GM19025 (cell line): ENCODE data around the gene ADORA1.

Experiments
- ATAC-seq: cut with Tn5 transposase; IDR thresholded peaks from one replicate; pipeline ENCODE4 v1.9.1; 2021; ENCODE audit warnings: mild to moderate bottlenecking, low read depth, moderate library complexity; ENCODE audit not compliant: unreplicated experiment

Gene ADORA1

DNA sequence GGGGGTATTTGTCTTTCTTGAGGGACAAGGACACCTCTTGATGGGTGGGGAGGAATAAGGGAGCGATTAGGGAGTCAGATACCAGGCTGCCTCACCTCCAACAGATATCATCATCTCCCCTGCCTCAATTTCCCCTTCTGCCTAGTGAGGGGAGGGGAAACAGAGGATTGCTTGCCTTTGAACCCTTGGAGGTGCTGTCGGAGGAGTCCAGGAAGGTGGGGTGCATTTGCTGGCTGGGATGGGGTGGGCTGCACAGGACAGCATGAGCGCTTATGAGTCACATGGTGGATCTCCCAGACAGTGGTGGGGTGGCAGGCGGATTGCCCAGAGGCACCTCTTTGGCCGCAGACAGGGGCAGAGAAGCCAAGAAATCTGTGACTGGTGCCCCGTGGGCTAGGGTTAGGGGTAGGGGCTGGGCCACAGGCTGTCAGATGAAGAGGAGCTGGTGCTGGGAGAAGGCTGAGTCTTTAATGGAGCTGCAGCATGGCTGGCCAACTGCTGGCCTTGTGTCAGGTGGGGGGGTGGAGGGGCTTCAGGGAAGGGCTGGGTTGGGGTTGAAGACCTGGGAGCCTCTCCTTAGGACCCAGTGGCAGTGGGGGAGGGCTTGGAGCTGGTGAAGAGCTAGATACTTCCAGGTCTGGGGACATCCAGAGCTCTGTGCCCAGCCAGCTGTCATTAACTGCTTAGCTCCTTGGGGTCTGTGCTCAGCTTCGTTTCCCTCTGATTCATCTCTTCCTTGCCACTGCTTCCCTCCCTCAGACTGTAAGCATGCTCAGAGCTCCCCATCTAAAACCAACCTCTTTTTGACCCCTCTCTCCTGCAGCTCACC lies 7.0 kb upstream of the ADORA1 start:
- no peak for ATAC-seq

DNA sequence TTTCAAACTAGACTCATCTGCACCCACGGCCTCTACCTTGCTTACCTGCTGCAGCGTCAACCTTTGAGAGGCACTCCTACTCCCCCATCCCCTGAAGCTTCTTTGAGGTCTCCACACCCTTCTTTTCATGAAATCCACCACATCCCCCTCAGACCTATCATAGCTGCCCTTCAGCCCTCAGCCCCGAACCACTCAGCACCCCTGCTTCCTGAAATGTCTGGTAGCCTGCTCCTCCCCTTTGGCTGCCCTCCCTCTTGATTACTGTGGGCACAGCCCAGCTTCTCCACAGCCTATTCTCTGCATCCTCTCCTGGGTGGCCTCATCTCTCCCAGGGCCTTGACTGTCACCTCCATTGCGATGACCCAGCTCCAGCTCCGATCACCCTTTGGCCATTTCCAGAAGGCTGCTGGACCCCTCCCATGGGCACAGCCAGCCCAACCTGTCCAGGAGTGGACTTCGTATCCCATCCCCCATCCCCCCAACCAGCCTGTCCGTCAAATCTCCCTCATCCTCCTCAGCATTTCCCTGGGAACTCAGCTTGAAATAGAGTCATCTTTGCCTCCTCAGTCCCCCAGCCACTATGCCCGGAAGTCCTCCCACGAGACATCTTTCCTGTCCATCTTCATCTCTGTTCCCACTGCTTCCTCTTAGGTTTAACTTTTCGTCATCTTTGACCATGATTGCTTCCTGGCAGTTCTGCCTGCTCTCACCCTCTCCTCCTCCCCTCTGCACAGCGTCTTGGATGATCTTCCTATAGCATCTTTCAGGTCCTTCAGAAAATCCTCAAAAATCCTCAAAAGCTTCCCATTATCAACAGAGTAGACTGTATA lies 6.1 kb upstream of the ADORA1 start:
- no peak for ATAC-seq

DNA sequence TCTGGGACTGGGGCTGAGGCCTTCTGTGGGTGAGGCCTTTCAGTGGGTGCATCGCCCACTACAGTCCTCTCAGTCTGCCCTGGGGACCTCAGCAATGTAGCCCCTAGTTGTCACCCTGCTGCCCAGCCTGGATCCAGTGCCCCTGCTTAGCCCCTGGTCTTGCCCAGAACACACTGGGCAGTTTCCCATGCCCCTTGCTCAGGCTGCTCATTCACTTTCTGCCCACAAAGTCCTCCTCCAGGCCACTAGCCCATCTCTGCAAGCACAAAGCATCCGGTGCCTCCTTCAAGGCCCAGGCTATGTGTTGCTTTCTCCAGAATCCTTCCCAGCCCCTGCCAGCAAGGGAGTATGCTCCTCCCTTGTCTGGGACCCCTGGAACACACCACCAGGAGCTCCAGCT lies 5.4 kb upstream of the ADORA1 start:
- no peak for ATAC-seq

DNA sequence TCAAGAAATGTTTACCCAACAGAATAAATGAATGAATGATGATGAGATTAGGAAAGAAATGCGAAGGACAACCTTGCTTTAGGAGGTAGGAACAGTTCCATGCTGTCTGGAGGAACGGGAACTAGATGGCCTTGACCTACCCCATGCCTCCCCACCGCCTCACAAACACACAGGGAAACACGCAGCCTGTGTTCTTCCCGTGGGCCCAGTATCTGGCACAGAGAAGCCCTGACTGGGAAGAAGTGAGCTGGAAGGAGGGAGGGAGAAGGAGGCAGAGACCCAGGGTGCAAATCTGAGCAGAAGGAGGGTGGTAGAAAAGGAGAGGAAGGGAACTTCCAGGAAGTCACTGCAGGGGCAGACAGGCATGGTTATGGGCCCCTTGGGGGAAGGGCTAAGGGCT lies 3.5 kb upstream of the ADORA1 start:
- ATAC-seq = no peak

DNA sequence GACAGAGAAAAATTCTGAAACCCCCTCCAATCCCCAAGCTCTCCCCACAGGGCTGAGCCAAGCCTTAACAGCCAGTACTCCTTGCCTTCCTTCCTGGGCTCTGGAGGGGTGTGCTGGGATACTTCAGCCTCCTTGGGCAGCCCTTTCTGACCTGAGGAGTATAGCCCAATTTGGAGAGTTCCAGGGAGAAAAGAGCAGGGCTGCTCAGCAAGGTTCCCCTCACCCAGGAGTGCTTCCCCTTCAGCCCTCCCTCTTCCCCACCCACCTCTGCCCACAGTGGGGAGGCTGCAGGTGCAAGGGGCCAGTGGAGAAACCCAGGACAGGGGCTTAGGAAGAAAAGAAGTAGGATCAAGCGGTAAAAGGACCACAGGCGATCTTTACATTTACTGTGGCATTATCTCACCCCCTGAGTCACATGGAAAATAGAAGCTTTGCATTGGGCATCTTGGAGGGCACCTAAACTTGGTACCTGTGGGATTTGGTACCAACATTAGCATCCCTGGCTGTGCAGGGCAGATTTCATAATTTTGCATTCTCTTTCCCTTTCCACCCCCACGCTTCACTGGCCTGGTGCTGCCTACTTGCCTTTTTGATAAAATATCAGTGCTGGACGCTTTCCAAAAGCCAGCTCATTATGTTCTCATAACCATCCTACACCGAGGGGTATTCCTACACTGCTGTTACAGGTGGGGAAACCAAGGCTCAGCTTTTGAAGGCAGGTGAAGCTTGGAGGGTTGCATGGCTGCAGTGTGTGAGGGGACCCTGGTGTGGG lies 2.8 kb upstream of the ADORA1 start:
- ATAC-seq = no peak

- ATAC-seq = no peak
Observed at GRCh38 chr1:203126151-203126865, 1.2 kb upstream of the ADORA1 start.

GRCh38 chr1:203126866-203127665 lies 460 bp upstream of the ADORA1 start:
- ATAC-seq = no peak

DNA sequence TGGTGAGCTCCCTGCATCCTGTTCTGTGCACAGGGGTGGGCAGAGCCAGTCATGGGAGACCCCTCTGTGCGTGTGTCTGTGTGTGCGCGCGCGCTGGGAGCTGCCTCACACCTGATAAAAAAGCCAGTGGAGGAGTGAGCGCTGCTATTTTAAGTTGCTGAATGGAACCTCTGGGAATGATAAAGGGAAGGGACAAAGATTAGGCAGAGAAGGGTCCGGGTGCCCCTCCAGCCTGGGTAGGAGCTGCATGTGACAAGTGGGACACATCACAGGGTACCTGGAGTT lies 847 bp downstream of the ADORA1 start:
- no peak for ATAC-seq

- no peak for ATAC-seq
Observed at GRCh38 chr1:203128716-203129500, 1.4 kb downstream of the ADORA1 start.

- ATAC-seq = no peak
Observed at GRCh38 chr1:203129501-203130231, 2.1 kb downstream of the ADORA1 start.

DNA sequence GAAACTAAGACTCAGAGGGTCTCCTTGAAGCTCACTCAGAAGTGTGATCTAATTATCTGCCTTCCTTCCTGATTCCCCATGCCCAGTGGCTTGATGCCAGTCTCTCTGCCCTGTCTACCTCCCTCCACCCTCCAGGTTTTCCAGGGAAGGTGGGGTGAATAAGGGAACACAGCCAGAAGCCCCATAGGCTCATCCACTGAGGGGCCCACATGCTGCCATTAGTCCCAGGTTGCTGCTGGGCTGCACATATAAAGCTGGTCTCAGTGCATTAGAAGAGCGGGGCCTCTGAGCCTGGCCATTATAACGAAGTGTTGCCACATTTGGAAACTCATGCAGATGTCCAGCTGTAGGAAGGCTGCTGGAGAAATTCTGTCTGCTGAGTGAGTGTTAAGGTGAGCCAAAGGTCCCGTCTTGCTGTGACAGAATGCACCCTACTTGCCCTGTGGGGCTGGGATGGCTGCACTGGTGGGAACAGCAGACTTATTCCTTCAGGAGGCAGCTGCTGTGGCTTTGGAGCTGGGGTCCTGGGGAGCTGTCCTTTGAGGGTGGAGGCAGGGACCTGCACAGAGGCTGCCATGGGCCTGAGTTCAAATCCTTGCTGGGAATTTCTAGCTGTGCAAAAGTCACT lies 2.9 kb downstream of the ADORA1 start:
- ATAC-seq = no peak

- ATAC-seq = no peak
Observed at GRCh38 chr1:203131548-203132200, 4.1 kb downstream of the ADORA1 start.

DNA sequence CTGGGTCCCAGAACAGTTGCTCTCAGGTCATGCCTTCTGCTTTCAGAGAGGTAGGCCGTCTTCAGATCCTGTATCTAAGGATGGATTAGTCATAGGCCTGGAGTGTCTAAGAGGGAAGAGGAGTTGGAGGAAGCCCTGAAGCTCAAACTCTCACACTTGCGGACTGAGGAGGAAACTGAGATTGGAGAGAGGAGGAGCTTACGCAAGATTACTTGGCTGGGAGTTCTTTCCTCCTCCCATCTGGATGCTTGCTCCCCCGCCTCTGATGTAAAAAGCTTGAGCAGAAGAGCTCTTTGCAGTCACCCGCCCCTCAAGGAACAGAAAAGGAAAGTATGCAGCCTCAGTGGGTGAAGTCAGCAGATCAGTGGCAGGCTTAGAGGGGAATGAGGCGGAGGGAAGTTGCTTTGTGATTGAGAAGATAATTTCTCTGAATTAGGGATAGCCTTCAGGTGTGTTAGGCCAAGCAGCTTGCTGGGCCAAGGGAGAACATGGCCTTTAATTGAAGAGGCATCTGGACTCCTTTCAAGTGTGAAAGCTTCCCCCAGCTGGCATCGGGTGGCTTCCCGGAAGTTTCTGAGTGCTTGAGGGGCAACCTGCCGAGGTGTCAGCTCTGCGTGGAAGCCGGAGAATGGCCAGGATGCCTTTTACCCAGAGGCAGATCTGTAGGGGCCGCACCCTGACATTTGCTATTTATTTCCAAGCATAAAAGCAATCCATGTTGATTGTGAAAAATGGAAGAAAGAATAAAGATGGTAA lies 6.6 kb downstream of the ADORA1 start:
- ATAC-seq = no peak

DNA sequence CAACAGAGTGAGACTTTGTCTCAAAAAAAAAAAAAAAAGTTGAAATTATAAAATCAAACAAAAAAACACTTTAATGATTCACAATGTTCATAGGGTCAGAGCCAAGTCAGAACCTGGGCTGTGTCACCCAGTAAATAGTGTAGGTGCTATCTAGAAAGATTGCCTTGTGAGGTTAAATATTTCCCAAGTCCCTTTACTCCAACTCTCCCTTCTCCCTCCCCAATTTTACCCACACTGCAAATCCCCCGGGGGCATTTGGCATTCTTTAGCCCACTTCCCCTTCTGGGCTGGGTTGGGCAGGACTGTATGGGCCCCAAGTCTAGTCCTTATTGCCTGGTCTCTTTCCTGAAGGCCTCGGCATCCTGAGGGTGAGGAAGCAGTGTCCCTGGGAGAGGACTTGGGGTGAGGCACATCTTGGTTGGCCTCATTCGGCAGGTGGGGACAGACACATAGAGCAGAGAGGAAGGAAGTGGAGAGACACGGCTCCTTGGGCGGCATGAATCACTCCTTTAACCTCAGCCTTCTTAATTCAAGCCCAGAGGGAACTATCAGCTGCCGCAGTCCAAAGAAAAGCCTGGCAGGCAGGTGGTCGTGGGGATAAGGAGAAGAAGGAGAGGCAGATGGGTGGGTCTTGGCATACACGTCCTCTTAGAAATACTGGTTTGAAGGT lies 8.2 kb downstream of the ADORA1 start:
- ATAC-seq = no peak

DNA sequence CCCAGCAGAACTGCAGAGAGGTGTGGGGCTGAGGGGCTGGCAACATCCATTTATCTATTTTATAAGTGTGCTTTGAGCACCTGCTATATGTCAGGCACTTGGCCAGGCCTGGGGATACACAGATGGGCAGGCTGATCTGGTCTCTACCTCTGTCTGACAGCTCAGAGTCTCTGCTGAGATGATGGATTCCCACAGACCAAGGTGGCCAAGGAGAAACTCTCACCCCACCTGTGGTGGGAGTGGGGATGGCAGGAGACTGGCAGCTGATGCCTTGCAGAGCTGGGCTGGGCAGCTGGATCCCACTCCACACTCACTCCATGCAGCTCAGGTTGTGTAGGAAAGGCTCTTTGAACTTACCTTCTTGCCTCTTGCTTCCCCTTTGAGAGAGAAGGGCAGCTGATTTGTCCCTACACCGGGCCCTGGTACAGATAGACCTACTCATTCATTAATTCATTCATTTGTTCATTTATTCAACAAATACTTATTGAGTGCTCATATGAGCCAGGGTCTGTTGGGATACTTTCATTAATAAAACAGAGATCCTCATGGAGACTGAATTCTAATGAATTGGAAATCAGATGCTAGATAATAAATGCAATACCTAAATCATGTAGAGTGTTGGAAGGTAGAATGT lies 9.0 kb downstream of the ADORA1 start:
- ATAC-seq = no peak

- ATAC-seq = no peak
Observed at GRCh38 chr1:203137324-203137723, 9.8 kb downstream of the ADORA1 start.
